Activated naive CD8-positive, alpha-beta T cell treated with anti-CD3 and anti-CD28 coated beads, Interleukin-2, amount 50 U/mL, for 24 hours (primary cell): ENCODE measurements around the gene PHYHD1.
"Not testable (repeated sequence)": the region's sequence is repeated elsewhere in the genome, so short reads cannot be mapped to it uniquely, and the experiment has no call there.

Experiments
- ATAC-seq: fragments of 150-1000 bp; cut with Tn5 transposase; one replicate; pipeline ENCODE4 v1.10.0; 2021
- DNase-seq: peaks from one replicate; pipeline ENCODE4 v3.0.0; 2021
- H3K27ac Mint-ChIP-seq: one replicate; pipeline ENCODE4 v1.8.0; 2021; ENCODE audit warnings: mild to moderate bottlenecking, mixed read lengths
- H3K27me3 Mint-ChIP-seq: one replicate; pipeline ENCODE4 v1.8.0; 2021; ENCODE audit warnings: mixed read lengths
- H3K36me3 Mint-ChIP-seq: one replicate; pipeline ENCODE4 v1.8.0; 2021; ENCODE audit warnings: low read depth, mixed read lengths
- H3K4me1 Mint-ChIP-seq: one replicate; pipeline ENCODE4 v1.8.0; 2021; ENCODE audit warnings: mixed read lengths
- H3K4me3 Mint-ChIP-seq: one replicate; pipeline ENCODE4 v1.8.0; 2021; ENCODE audit warnings: mild to moderate bottlenecking, moderate library complexity, mixed read lengths
- H3K9me3 Mint-ChIP-seq: one replicate; pipeline ENCODE4 v1.8.0; 2021; ENCODE audit warnings: mixed read lengths

The PHYHD1 gene

GRCh38 chr9:128927731-128928411 is 7.1 kb downstream of the PHYHD1 start:
- DNase-seq (peak; percentile 52), ATAC-seq (peak; percentile 65)
- Mint-ChIP-seq H3K4me3 (no peak overlapping the region), H3K36me3 (no peaks in the 10 kb centered on the region), H3K27ac (no peak overlapping the region), H3K9me3 (no peaks in the 10 kb centered on the region), H3K27me3 (no peaks in the 10 kb centered on the region), H3K4me1 (peaks cover 12% of the 10 kb centered on the region)

DNA sequence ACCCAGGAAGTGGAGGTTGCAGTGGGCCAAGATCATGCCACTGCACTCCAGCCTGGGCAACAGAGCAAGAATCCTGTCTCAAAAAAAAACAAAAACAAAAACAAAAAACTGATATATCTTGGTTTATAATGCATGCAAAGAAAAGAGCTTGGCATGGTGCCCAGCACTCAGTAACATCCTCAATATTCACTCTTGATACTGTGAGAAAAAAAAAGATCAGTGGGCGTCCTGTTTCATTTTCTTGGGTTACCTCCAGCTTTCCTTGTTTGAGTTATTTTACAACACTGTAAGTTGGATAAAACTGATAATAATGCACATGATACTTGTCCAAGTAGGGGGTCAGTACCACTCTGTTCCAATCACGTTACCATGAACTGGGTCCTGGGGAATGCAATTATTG is 7.8 kb downstream of the PHYHD1 start:
- Mint-ChIP-seq H3K27ac (no peak overlapping the region), H3K36me3 (no peaks in the 10 kb centered on the region), H3K4me3 (no peak overlapping the region), H3K27me3 (no peaks in the 10 kb centered on the region), H3K9me3 (no peaks in the 10 kb centered on the region), H3K4me1 (peaks cover 5% of the 10 kb centered on the region)
- ATAC-seq (no peak), DNase-seq (no peak)

- Mint-ChIP-seq H3K36me3 (no peaks in the 10 kb centered on the region), H3K9me3 (no peaks in the 10 kb centered on the region), H3K27ac (no peak overlapping the region), H3K4me1 (peaks cover 5% of the 10 kb centered on the region), H3K4me3 (no peak overlapping the region), H3K27me3 (no peaks in the 10 kb centered on the region)
- DNase-seq (no peak), ATAC-seq (no peak)
Observed at GRCh38 chr9:128929560-128929959, 8.8 kb downstream of the PHYHD1 start.

- Mint-ChIP-seq H3K4me1 (no peaks in the 10 kb centered on the region), H3K9me3 (no peaks in the 10 kb centered on the region), H3K4me3 (no peak overlapping the region), H3K27ac (no peak overlapping the region), H3K27me3 (no peaks in the 10 kb centered on the region), H3K36me3 (no peaks in the 10 kb centered on the region)
- DNase-seq (no peak), ATAC-seq (no peak)
Observed at GRCh38 chr9:128933731-128934130, 12.9 kb downstream of the PHYHD1 start.

DNA sequence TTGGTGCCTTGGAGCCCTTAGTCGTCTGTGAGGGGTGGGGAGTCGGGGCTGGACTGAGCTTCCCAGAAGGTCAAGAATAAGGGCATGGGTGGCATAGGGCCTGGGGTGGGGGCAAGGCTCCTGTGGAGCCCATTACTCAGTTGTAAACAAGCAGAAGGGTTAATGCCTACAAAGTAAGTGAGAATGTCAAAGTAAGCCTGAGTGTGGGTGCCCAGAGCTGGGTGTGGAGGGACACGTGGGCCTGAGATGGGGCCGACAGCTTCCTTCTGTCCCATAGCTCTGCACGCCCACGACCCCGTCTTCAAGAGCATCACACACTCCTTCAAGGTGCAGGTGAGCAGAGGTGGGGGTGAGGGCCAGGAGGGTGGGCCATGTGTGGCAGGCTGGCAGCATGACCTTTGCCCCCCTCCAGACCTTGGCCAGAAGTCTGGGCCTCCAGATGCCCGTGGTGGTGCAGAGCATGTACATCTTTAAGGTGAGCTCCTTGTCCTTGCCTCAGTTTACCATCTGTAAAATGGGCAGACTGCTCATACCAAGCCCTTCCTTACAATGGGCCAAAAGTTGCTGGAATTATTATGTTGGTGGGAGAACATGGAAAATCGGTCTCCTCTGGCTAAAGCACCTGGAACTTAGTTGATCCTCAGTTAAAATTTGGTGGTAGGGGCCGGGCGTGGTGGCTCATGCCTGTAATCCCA is 15.5 kb downstream of the PHYHD1 start:
- no peaks in the 10 kb centered on the region for H3K27me3 Mint-ChIP-seq
- ATAC-seq (no peak), DNase-seq (no peak)
- no peaks in the 10 kb centered on the region for H3K36me3 Mint-ChIP-seq
- no peak overlapping the region for H3K27ac Mint-ChIP-seq
- H3K9me3 Mint-ChIP-seq = no peaks in the 10 kb centered on the region
- no peak overlapping the region for H3K4me3 Mint-ChIP-seq
- no peaks in the 10 kb centered on the region for H3K4me1 Mint-ChIP-seq

DNA sequence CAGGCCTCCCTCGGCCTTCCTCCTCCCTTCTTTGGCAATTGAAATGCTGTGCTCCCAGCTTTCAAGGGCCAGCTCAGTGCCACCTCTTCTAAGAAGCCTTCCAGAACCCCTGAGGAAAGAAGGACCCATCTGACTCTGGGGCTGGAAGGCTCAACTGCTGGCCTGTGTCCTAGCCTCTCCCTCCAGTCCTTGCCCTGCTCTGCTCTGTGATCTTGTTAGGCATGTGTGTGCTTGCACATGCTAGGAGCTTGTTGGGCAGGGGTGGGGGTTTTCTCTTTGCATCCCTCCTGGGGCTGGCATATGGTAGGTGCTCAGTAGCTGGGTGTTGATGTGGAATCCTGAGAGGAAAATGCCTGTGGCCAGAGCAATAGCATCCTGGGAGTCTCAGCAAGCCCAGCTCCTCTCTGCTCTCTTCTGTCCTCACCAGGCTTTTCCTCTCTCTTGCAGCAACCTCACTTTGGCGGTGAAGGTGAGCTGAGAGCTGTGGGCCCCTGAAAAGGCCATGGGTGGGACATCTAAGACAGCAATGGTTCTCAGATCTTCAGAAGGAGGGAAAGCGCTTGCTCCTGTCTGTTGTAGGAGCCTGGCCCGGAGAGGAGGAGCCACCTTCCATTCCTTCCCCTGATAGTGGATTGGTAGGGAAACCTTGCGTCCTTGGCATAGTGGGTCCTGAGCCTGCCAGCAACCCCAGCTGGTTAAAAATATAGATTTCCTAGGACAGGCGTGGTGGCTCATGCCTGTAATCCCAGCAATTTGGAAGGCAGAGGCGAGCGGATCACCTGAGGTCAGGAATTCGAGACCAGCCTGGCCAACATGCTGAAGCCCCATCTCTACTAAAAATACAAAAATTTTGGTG is 16.8 kb downstream of the PHYHD1 start:
- Mint-ChIP-seq H3K36me3 (no peaks in the 10 kb centered on the region), H3K27me3 (no peaks in the 10 kb centered on the region), H3K27ac (no peak overlapping the region), H3K4me3 (no peak overlapping the region), H3K4me1 (no peaks in the 10 kb centered on the region), H3K9me3 (no peaks in the 10 kb centered on the region)
- DNase-seq (no peak), ATAC-seq (no peak)

DNA sequence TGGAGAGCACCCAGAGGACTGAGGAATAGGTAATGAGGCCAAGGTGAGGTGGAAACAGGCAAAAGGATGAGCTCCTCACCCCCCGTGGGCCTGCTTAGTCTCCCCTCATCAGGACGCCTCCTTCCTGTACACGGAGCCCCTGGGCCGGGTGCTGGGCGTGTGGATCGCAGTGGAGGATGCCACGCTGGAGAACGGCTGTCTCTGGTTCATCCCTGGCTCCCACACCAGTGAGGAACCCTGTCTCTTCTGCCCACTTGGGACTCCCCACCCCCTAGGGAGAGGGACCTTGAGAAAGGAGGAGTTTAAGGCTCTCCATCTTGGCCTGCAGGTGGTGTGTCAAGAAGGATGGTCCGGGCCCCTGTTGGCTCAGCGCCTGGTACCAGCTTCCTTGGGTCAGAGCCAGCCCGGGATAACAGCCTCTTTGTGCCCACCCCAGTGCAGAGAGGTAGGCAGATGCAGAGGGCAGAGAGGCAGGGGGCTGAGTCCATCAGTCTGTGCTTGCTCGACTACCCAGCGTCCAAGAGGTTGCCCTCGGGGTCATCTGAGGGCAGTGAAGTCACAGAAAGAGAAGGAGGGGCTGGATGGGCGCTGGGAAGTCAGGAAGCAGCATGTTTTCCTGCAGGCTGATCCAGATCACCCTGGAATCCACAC is 19.6 kb downstream of the PHYHD1 start:
- no peaks in the 10 kb centered on the region for H3K27me3 Mint-ChIP-seq

GRCh38 chr9:128940946-128941755 is 20.4 kb downstream of the PHYHD1 start:
- no peaks in the 10 kb centered on the region for H3K9me3 Mint-ChIP-seq
- no peak for DNase-seq
- H3K27me3 Mint-ChIP-seq = no peaks in the 10 kb centered on the region
- no peak for ATAC-seq
- H3K36me3 Mint-ChIP-seq = peaks cover 4% of the 10 kb centered on the region
- no peak overlapping the region for H3K4me3 Mint-ChIP-seq
- peaks cover 7% of the 10 kb centered on the region for H3K4me1 Mint-ChIP-seq
- H3K27ac Mint-ChIP-seq = no peak overlapping the region

More for the DNA sequence above, 19.6 kb downstream of the PHYHD1 start:
- Mint-ChIP-seq H3K4me1 (no peaks in the 10 kb centered on the region), H3K27ac (no peak overlapping the region), H3K9me3 (no peaks in the 10 kb centered on the region), H3K36me3 (peaks cover under 1% of the 10 kb centered on the region), H3K4me3 (no peak overlapping the region)
- ATAC-seq = no peak
- DNase-seq = no peak

DNA sequence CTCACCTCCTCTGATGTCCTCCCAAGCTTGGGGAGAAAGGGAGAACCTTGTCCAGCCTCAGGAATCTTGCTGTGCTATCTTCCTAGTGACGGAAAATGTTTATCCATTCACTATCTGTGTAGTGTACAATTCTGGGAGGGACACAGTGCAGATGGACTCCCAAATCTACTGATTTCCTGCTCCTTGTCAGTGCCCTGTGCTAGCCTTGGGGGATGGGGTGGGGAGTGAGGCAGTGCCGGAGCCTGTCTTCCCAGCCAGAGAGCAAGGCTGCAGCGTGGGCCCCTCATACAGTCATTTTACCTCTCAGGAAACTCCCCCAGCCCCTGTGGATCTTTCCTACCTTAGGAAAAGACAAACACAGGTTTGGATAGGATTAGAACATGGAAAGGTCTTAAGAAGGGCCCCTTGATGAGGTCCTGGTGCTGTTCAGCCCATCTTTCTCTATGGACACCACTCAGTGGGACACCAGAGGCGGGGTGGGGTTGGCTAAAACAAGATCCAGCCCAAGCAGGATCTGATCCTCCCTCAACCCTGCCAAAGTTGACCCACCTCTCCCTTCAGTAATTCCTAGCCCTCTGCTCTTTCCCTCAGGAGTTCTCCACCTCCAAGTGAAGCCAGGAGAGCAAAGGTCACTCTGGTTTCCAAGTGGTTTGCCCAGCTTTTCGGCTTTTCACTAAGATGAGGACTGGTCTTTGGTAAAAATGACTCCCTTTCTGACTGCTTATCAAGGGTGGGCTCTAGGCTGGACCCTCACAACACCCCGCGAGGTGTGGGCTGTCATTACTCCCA is 23.2 kb downstream of the PHYHD1 start:
- H3K9me3 Mint-ChIP-seq = no peaks in the 10 kb centered on the region
- H3K4me3 Mint-ChIP-seq = no peak overlapping the region
- H3K36me3 Mint-ChIP-seq = peaks cover 8% of the 10 kb centered on the region
- no peak for ATAC-seq
- DNase-seq = no peak
- no peak overlapping the region for H3K27ac Mint-ChIP-seq
- H3K27me3 Mint-ChIP-seq = no peaks in the 10 kb centered on the region
- peaks cover 25% of the 10 kb centered on the region for H3K4me1 Mint-ChIP-seq

GRCh38 chr9:128944966-128945365 is 24.2 kb downstream of the PHYHD1 start:
- H3K4me3 Mint-ChIP-seq, H3K27ac Mint-ChIP-seq, ATAC-seq, H3K27me3 Mint-ChIP-seq, DNase-seq, H3K9me3 Mint-ChIP-seq: not testable (repeated sequence)
- H3K36me3 Mint-ChIP-seq = peaks cover 12% of the 10 kb centered on the region
- H3K4me1 Mint-ChIP-seq = peaks cover 33% of the 10 kb centered on the region

DNA sequence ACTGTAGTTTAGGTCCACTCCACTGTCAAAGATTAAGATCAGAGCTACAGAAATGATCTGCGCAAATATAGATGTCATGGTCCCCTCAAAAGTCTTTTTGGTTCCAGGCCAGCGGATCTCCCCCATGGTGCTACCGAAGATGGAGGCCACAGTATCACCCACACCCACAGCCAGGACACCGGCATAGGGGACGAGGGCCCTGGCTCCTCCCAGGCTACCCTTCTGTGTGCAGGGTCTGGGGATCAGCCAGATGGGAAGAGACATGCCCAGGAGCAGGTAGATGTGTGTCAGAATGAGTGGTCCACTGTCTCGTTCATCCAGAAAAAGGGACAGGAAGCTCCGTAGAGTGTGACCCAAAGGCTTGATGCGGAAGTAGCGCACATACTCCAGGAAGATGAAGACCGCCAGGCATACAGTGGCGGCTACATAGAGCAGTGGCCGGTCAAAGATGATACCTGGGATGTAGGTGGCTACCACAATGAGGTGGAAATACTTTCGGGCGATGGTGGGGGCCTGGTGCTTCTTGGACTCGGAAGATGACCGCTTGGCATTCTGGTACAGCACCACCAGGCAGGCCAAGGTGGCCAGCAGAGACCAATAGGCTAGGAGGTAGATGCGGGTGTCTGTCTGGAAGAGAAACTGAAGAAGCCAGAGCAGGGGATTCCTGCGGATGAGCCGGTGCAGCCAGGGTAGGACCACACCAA is 25.2 kb downstream of the PHYHD1 start:
- H3K4me1 Mint-ChIP-seq = peaks cover 39% of the 10 kb centered on the region
- no peaks in the 10 kb centered on the region for H3K9me3 Mint-ChIP-seq
- H3K36me3 Mint-ChIP-seq = peaks cover 16% of the 10 kb centered on the region
- ATAC-seq (no peak), DNase-seq (no peak)
- no peaks in the 10 kb centered on the region for H3K27me3 Mint-ChIP-seq
- peak overlapping the region; percentile 98 for H3K27ac Mint-ChIP-seq
- peak overlapping the region; percentile 83 for H3K4me3 Mint-ChIP-seq

GRCh38 chr9:128946571-128947276 is 25.9 kb downstream of the PHYHD1 start:
- peak overlapping the region; percentile 98 for H3K27ac Mint-ChIP-seq
- H3K4me3 Mint-ChIP-seq = peak overlapping the region; percentile 83
- peaks cover 42% of the 10 kb centered on the region for H3K4me1 Mint-ChIP-seq
- no peak for DNase-seq
- no peaks in the 10 kb centered on the region for H3K27me3 Mint-ChIP-seq
- H3K36me3 Mint-ChIP-seq = peaks cover 19% of the 10 kb centered on the region
- H3K9me3 Mint-ChIP-seq = no peaks in the 10 kb centered on the region
- no peak for ATAC-seq
